ENCODE results near the gene FOXB1.

The FOXB1 gene

GRCh38 chr15:60004846-60005351 is 788 bp downstream of the FOXB1 start:
- no peak overlapping the region for H3K27ac ChIP-seq
- TF ChIP-seq ZFX (IDR thresholded peaks at IDR 0.05) (no peak), CTCF (conservative IDR thresholded peaks at IDR 0.05) (no peak)

- no peak for TF ChIP-seq ZFX (IDR thresholded peaks at IDR 0.05)
- TF ChIP-seq CTCF (conservative IDR thresholded peaks at IDR 0.05), result no peak
- peak overlapping the region; percentile 74 for H3K27ac ChIP-seq
Observed at GRCh38 chr15:60005352-60006202, 1.5 kb downstream of the FOXB1 start.

GRCh38 chr15:60006203-60006862 is 2.2 kb downstream of the FOXB1 start:
- peak overlapping the region; percentile 74 for H3K27ac ChIP-seq
- no peak for TF ChIP-seq CTCF (conservative IDR thresholded peaks at IDR 0.05)
- no peak for TF ChIP-seq ZFX (IDR thresholded peaks at IDR 0.05)

GRCh38 chr15:60006873-60007272 is 2.8 kb downstream of the FOXB1 start:
- TF ChIP-seq ZFX (IDR thresholded peaks at IDR 0.05), result no peak
- TF ChIP-seq CTCF (conservative IDR thresholded peaks at IDR 0.05), result no peak
- H3K27ac ChIP-seq, result no peak overlapping the region

GRCh38 chr15:60009124-60009960 is 5.2 kb downstream of the FOXB1 start:
- TF ChIP-seq ZFX (IDR thresholded peaks at IDR 0.05) (no peak), CTCF (conservative IDR thresholded peaks at IDR 0.05) (no peak)
- no peak overlapping the region for H3K27ac ChIP-seq

GRCh38 chr15:60009980-60010732 is 6.0 kb downstream of the FOXB1 start:
- no peak overlapping the region for H3K27ac ChIP-seq

More at GRCh38 chr15:60009980-60010732, 6.0 kb downstream of the FOXB1 start:
- TF ChIP-seq ZFX (IDR thresholded peaks at IDR 0.05), result no peak
- TF ChIP-seq CTCF (conservative IDR thresholded peaks at IDR 0.05), result no peak

Measured in C4-2B (cell line).